HepG2 (cell line): ENCODE data around the gene KAZN. TPM values are rescaled to one million over a fixed set of nuclear protein-coding genes. Genes with fewer than 3 reads are reported as not detected.

Experiments used
- MTF1 ChIP-seq: sonication (generic); formaldehyde crosslinking; IDR thresholded peaks from 2 replicates; pipeline ENCODE4 v1.5.0; 2020; ENCODE audit warnings: missing genetic modification reagents
- ZFP82 ChIP-seq: sonication (generic); formaldehyde crosslinking; IDR thresholded peaks from 2 replicates; pipeline ENCODE4 v1.5.1; 2020; ENCODE audit warnings: mild to moderate bottlenecking, missing genetic modification reagents, borderline replicate concordance
- polyA plus RNA-seq, 8 experiments: library from polyadenylated mRNA; depleted of rRNA in 3 of 8; stranded (reverse) in 7 of 8; unstranded in 1 of 8; fragments of >200 nt; fragmentation: Illumina TruSeq in 4 of 8; extraction: Trizol in 4 of 8; gene quantifications; 2 replicates each; pipeline versions ENCODE4 v1.2.1 to v1.2.3, GENCODE V29; 2011 to 2016; ENCODE audit warnings: low read depth in 4 of 8, missing spikeins in 1 of 8, mixed read lengths in 1 of 8; ENCODE audit not compliant: insufficient read depth in 1 of 8
- total RNA-seq, 5 experiments: library from RNA; depleted of rRNA; stranded (reverse); fragments of >200 nt; fragmentation: Illumina TruSeq; extraction: Trizol; gene quantifications; 2 replicates each; pipeline ENCODE4 v1.2.3, GENCODE V29; 2016; ENCODE audit warnings: low read depth in 1 of 5
- TF ChIP-seq, protein P1 (sequence below): sonication (generic); formaldehyde crosslinking; IDR thresholded peaks from 2 replicates; pipeline ENCODE4 v1.9.0; 2021; ENCODE audit warnings: mild to moderate bottlenecking, missing genetic modification reagents
- TF ChIP-seq, protein P2 (sequence below): sonication (generic); formaldehyde crosslinking; IDR thresholded peaks from 2 replicates; pipeline ENCODE4 v1.5.0; 2020; ENCODE audit warnings: missing genetic modification reagents

KAZN gene
- total and polyA plus RNA-seq, 2 of the 13 experiments (the other 11 are each of a cell fraction or from before 2014, with no cell fraction given) = 10.4 to 13.5 TPM

DNA sequence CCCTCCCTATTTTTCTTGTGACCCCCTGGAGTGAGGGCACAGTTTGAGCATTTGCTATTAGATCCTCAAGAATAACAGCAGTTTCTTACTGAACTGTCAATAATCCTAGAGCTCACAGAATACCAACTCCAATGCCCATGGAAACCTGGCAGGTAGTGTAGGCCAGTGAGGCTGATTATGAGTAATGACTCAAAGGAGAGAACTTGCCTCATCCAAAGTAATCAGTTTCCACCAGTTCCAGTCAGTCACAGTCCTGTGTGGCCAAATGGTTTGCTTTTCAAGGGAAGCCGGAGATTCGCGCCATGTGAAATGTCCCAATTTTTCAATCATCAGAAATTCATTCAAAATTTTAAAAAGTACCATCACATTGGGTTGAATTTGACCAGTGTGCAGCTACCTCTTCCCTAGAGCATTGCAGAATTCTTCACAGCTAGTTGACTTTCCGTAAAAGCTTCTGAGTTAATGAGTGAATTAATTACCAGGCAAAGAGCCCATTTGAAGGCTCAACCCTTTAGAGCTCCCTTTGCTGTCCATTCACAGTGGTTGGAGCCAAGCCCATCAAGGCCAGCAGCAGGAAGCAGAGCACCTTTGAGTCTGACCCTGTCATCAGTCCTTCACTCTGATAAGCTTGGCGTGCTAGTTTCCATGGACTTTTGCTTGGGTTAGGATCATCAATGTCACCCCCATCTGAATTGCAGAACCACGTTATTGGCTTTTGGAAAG is 170.3 kb downstream of the KAZN start (continued):
- TF ChIP-seq, protein P1, sequence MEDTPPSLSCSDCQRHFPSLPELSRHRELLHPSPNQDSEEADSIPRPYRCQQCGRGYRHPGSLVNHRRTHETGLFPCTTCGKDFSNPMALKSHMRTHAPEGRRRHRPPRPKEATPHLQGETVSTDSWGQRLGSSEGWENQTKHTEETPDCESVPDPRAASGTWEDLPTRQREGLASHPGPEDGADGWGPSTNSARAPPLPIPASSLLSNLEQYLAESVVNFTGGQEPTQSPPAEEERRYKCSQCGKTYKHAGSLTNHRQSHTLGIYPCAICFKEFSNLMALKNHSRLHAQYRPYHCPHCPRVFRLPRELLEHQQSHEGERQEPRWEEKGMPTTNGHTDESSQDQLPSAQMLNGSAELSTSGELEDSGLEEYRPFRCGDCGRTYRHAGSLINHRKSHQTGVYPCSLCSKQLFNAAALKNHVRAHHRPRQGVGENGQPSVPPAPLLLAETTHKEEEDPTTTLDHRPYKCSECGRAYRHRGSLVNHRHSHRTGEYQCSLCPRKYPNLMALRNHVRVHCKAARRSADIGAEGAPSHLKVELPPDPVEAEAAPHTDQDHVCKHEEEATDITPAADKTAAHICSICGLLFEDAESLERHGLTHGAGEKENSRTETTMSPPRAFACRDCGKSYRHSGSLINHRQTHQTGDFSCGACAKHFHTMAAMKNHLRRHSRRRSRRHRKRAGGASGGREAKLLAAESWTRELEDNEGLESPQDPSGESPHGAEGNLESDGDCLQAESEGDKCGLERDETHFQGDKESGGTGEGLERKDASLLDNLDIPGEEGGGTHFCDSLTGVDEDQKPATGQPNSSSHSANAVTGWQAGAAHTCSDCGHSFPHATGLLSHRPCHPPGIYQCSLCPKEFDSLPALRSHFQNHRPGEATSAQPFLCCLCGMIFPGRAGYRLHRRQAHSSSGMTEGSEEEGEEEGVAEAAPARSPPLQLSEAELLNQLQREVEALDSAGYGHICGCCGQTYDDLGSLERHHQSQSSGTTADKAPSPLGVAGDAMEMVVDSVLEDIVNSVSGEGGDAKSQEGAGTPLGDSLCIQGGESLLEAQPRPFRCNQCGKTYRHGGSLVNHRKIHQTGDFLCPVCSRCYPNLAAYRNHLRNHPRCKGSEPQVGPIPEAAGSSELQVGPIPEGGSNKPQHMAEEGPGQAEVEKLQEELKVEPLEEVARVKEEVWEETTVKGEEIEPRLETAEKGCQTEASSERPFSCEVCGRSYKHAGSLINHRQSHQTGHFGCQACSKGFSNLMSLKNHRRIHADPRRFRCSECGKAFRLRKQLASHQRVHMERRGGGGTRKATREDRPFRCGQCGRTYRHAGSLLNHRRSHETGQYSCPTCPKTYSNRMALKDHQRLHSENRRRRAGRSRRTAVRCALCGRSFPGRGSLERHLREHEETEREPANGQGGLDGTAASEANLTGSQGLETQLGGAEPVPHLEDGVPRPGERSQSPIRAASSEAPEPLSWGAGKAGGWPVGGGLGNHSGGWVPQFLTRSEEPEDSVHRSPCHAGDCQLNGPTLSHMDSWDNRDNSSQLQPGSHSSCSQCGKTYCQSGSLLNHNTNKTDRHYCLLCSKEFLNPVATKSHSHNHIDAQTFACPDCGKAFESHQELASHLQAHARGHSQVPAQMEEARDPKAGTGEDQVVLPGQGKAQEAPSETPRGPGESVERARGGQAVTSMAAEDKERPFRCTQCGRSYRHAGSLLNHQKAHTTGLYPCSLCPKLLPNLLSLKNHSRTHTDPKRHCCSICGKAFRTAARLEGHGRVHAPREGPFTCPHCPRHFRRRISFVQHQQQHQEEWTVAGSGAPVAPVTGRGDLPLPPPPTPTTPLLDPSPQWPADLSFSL (CRISPR knock-in tag) = no peak
- TF ChIP-seq, protein P2, sequence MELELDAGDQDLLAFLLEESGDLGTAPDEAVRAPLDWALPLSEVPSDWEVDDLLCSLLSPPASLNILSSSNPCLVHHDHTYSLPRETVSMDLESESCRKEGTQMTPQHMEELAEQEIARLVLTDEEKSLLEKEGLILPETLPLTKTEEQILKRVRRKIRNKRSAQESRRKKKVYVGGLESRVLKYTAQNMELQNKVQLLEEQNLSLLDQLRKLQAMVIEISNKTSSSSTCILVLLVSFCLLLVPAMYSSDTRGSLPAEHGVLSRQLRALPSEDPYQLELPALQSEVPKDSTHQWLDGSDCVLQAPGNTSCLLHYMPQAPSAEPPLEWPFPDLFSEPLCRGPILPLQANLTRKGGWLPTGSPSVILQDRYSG (CRISPR knock-in tag) = no peak
- TF ChIP-seq ZFP82 (CRISPR knock-in tag) = no peak
- no peak for TF ChIP-seq MTF1 (CRISPR knock-in tag)
